Fibroblast of lung (primary cell): ENCODE results near the gene MAP4K2. TPM values are rescaled to one million over a fixed set of nuclear protein-coding genes. Genes with fewer than 3 reads are reported as not detected.

Experiments used
- DNase-seq, 2 donors: peaks; one replicate each; pipeline versions ENCODE4 v3.0.0 to v3.0.0-alpha.2; 2010; ENCODE audit warnings: low read depth in 2 of 2
- H2AFZ ChIP-seq: 2 replicates; pipeline ENCODE4 v1.5.1; 2012; ENCODE audit warnings: low read length, control low read depth, inconsistent platforms
- H3K27ac ChIP-seq: 2 replicates; pipeline ENCODE4 v1.5.1; 2011; ENCODE audit warnings: low read length, control low read depth; ENCODE audit not compliant: insufficient read depth
- H3K27me3 ChIP-seq: 2 replicates; pipeline ENCODE4 v1.5.1; 2011; ENCODE audit warnings: mild to moderate bottlenecking, low read length; ENCODE audit not compliant: control insufficient read depth, insufficient read depth
- H3K36me3 ChIP-seq: 2 replicates; pipeline ENCODE4 v1.5.1; 2011; ENCODE audit warnings: low read length; ENCODE audit not compliant: control insufficient read depth, insufficient read depth
- H3K4me1 ChIP-seq: 2 replicates; pipeline ENCODE4 v1.5.1; 2011; ENCODE audit warnings: low read length; ENCODE audit not compliant: control insufficient read depth, insufficient read depth; ENCODE audit errors: extremely low read depth
- H3K4me2 ChIP-seq: 2 replicates; pipeline ENCODE4 v1.5.1; 2011; ENCODE audit warnings: low read length, control low read depth; ENCODE audit not compliant: insufficient read depth; ENCODE audit errors: extremely low read depth
- H3K4me3 ChIP-seq, 4 experiments: fragments of 200-600 bp in 1 of 4; sonication (generic) in 1 of 4; replicated peaks in 1 of 4; 2 replicates each; pipeline ENCODE4 v1.5.1; 2011 to 2016; ENCODE audit warnings: low read length in 4 of 4, low read depth in 3 of 4, mild to moderate bottlenecking in 3 of 4, control low read depth in 2 of 4, inconsistent platforms in 1 of 4, mixed read lengths in 1 of 4; ENCODE audit not compliant: insufficient read depth in 1 of 4; ENCODE audit errors: control extremely low read depth in 1 of 4
- H3K79me2 ChIP-seq: 2 replicates; pipeline ENCODE4 v1.5.1; 2012; ENCODE audit warnings: mild to moderate bottlenecking, low read length, inconsistent platforms; ENCODE audit not compliant: control insufficient read depth, insufficient read depth
- H3K9ac ChIP-seq: 2 replicates; pipeline ENCODE4 v1.5.1; 2011; ENCODE audit warnings: mild to moderate bottlenecking, low read length, control low read depth; ENCODE audit not compliant: insufficient read depth
- H3K9me3 ChIP-seq: 2 replicates; pipeline ENCODE4 v1.5.1; 2012; ENCODE audit warnings: low read depth, low read length; ENCODE audit not compliant: control insufficient read depth, insufficient read depth
- H4K20me1 ChIP-seq: 2 replicates; pipeline ENCODE4 v1.5.1; 2011; ENCODE audit warnings: low read length; ENCODE audit not compliant: control insufficient read depth, insufficient read depth; ENCODE audit errors: extremely low read depth
- CTCF ChIP-seq, 2 donors: IDR thresholded peaks in 1 of 2; conservative IDR thresholded peaks in 1 of 2; 1 replicate in 1 of 2; 2 replicates in 1 of 2; pipeline ENCODE4 v1.5.1; 2011 to 2012; ENCODE audit warnings: low read length in 2 of 2, control low read depth in 1 of 2, inconsistent platforms in 1 of 2, low read depth in 1 of 2, mild to moderate bottlenecking in 1 of 2
- EZH2 ChIP-seq: IDR thresholded peaks from 2 replicates; pipeline ENCODE4 v1.5.1; 2012; ENCODE audit warnings: low read length, control low read depth, mild to moderate bottlenecking; ENCODE audit errors: missing control alignments
- polyA plus RNA-seq, 2 donors: library from polyadenylated mRNA; depleted of rRNA in 1 of 2; stranded (reverse) in 1 of 2; unstranded in 1 of 2; fragments of >200 nt; gene quantifications; 2 replicates each; pipeline ENCODE4 v1.2.1, GENCODE V29; 2011 to 2012; ENCODE audit warnings: missing spikeins in 1 of 2
- total RNA-seq: library from RNA; depleted of rRNA; stranded (reverse); fragments of >200 nt; gene quantifications from 2 replicates; pipeline ENCODE4 v1.2.1, GENCODE V29; 2014

The MAP4K2 gene
- total and polyA plus RNA-seq, 2 donors (not counting 1 experiment from before 2014, with no cell fraction given), result 6.4 to 9.2 TPM

GRCh38 chr11:64764040-64764611, 38.9 kb downstream of the MAP4K2 start:
- DNase-seq, result no peak
- Histone ChIP-seq H3K4me3 (no peak overlapping the region), H3K36me3 (peaks cover 38% of the 10 kb centered on the region), H3K27me3 (no peaks in the 10 kb centered on the region), H3K9ac (no peak overlapping the region), H3K79me2 (peaks cover 8% of the 10 kb centered on the region), H3K4me1 (peaks cover 26% of the 10 kb centered on the region), H2AFZ (no peak overlapping the region), H3K27ac (no peak overlapping the region), H3K4me2 (no peak overlapping the region), H4K20me1 (no peaks in the 10 kb centered on the region), H3K9me3 (no peaks in the 10 kb centered on the region)
- TF ChIP-seq EZH2 (no peak), CTCF (conservative IDR thresholded peaks at IDR 0.05 in 1 of 2, IDR thresholded peaks at IDR 0.05 in 1 of 2; ENCODE audit: low read depth in 1 of 2, low read length in 2 of 2) (no peak)

GRCh38 chr11:64763526-64764039, 39.4 kb downstream of the MAP4K2 start:
- Histone ChIP-seq H3K4me1 (peaks cover 26% of the 10 kb centered on the region), H3K79me2 (peaks cover 8% of the 10 kb centered on the region), H3K4me3 (no peak overlapping the region), H3K27ac (peak overlapping the region; percentile 24), H4K20me1 (no peaks in the 10 kb centered on the region), H3K36me3 (peaks cover 33% of the 10 kb centered on the region), H3K9ac (no peak overlapping the region), H3K27me3 (no peaks in the 10 kb centered on the region), H2AFZ (no peak overlapping the region), H3K9me3 (no peaks in the 10 kb centered on the region), H3K4me2 (no peak overlapping the region)
- no peak for DNase-seq
- no peak for TF ChIP-seq EZH2
- TF ChIP-seq CTCF (conservative IDR thresholded peaks at IDR 0.05 in 1 of 2, IDR thresholded peaks at IDR 0.05 in 1 of 2; ENCODE audit: low read depth in 1 of 2, low read length in 2 of 2), result no peak

GRCh38 chr11:64762674-64763525, 40.1 kb downstream of the MAP4K2 start:
- no peaks in the 10 kb centered on the region for H3K9me3 ChIP-seq
- no peak overlapping the region for H3K4me2 ChIP-seq
- H2AFZ ChIP-seq, result no peak overlapping the region
- peaks cover 26% of the 10 kb centered on the region for H3K4me1 ChIP-seq
- DNase-seq, result peak; percentile 33 to 83
- peak overlapping the region; percentile 24 for H3K27ac ChIP-seq
- H3K27me3 ChIP-seq, result no peaks in the 10 kb centered on the region
- peaks cover 31% of the 10 kb centered on the region for H3K36me3 ChIP-seq
- no peak overlapping the region for H3K4me3 ChIP-seq
- H4K20me1 ChIP-seq, result no peaks in the 10 kb centered on the region
- peaks cover 8% of the 10 kb centered on the region for H3K79me2 ChIP-seq
- TF ChIP-seq EZH2, result no peak
- no peak overlapping the region for H3K9ac ChIP-seq
